GM23248 (cell line): ENCODE data around the gene ZNF785. TPM values are rescaled to one million over a fixed set of nuclear protein-coding genes. Genes with fewer than 3 reads are reported as not detected.

Experiments
- DNase-seq: peaks from one replicate; pipeline ENCODE4 v3.0.0-alpha.2; 2015
- H2AFZ ChIP-seq: fragments of 200-600 bp; sonication (generic); 2 replicates; pipeline ENCODE4 v1.6.1; 2016; ENCODE audit warnings: antibody characterized with exemption
- H3F3A ChIP-seq: fragments of 200-600 bp; sonication (generic); 2 replicates; pipeline ENCODE4 v1.6.1; 2016; ENCODE audit warnings: mild to moderate bottlenecking, antibody characterized with exemption, mixed run types; ENCODE audit not compliant: insufficient read depth
- H3K27ac ChIP-seq: fragments of 200-600 bp; sonication (generic); 2 replicates; pipeline ENCODE4 v1.5.1; 2016; ENCODE audit warnings: mild to moderate bottlenecking
- H3K27me3 ChIP-seq: fragments of 200-600 bp; sonication (generic); replicated peaks from 2 replicates; pipeline ENCODE4 v1.6.1; 2016; ENCODE audit warnings: mild to moderate bottlenecking; ENCODE audit not compliant: insufficient read depth
- H3K36me3 ChIP-seq: fragments of 200-600 bp; sonication (generic); 2 replicates; pipeline ENCODE4 v1.6.1; 2016; ENCODE audit warnings: low read depth, mild to moderate bottlenecking
- H3K4me1 ChIP-seq: fragments of 200-600 bp; sonication (generic); 2 replicates; pipeline ENCODE4 v1.6.1; 2016; ENCODE audit warnings: mild to moderate bottlenecking; ENCODE audit not compliant: insufficient read depth
- H3K4me2 ChIP-seq: fragments of 200-600 bp; sonication (generic); one replicate; pipeline ENCODE4 v1.6.1; 2016; ENCODE audit warnings: mild to moderate bottlenecking; ENCODE audit not compliant: unreplicated experiment
- H3K4me3 ChIP-seq: fragments of 200-600 bp; sonication (generic); 2 replicates; pipeline ENCODE4 v1.5.1; 2016; ENCODE audit warnings: mild to moderate bottlenecking
- H3K79me2 ChIP-seq: fragments of 200-600 bp; sonication (generic); 2 replicates; pipeline ENCODE4 v1.6.1; 2016; ENCODE audit warnings: mild to moderate bottlenecking; ENCODE audit not compliant: insufficient read depth
- H3K9ac ChIP-seq: fragments of 200-600 bp; sonication (generic); 2 replicates; pipeline ENCODE4 v1.6.1; 2016; ENCODE audit warnings: mild to moderate bottlenecking
- H3K9me2 ChIP-seq: fragments of 200-600 bp; sonication (generic); 2 replicates; pipeline ENCODE4 v1.6.1; 2016; ENCODE audit warnings: mixed run types, mild to moderate bottlenecking, moderate library complexity; ENCODE audit not compliant: insufficient read depth
- H3K9me3 ChIP-seq: fragments of 200-600 bp; sonication (generic); one replicate; pipeline ENCODE4 v1.6.1; 2017; ENCODE audit warnings: low read depth
- H4K20me1 ChIP-seq: fragments of 200-600 bp; sonication (generic); 2 replicates; pipeline ENCODE4 v1.6.0; 2016; ENCODE audit not compliant: insufficient read depth
- EZH2 ChIP-seq: fragments of 200-600 bp; sonication (generic); IDR thresholded peaks from 2 replicates; pipeline ENCODE4 v1.6.1; 2018; ENCODE audit warnings: antibody characterized with exemption, mild to moderate bottlenecking; ENCODE audit not compliant: insufficient read depth, poor library complexity, severe bottlenecking
- EZH2phosphoT487 ChIP-seq: fragments of 200-600 bp; sonication (generic); IDR thresholded peaks from 2 replicates; pipeline ENCODE4 v1.6.1; 2018; ENCODE audit warnings: antibody characterized with exemption, moderate library complexity, mild to moderate bottlenecking, low read depth; ENCODE audit not compliant: insufficient read depth
- WGBS, 2 experiments: methylation state at CpG; one replicate each; pipeline ENCODE4 v1.1.6; 2015 to 2017; ENCODE audit warnings: low lambda C conversion rate in 2 of 2, low coverage in 1 of 2; ENCODE audit errors: missing lambda C conversion rate in 2 of 2; 5-methylcytosine and 5-hydroxymethylcytosine counted together
- in situ Hi-C: fragments of 300-500 bp; cut with MboI; formaldehyde crosslinking; loops from 2 replicates; pipeline ENCODE4 v1.15.0; 2020
- polyA plus RNA-seq: library from polyadenylated mRNA; unstranded; fragments of >200 nt; fragmentation: Nextera tagmentation; extraction: Ambion mirVana; gene quantifications from 2 replicates; pipeline ENCODE4 v1.2.1, GENCODE V29; 2016
- total RNA-seq: library from RNA; depleted of rRNA; stranded (reverse); fragments of >200 nt; shearing (Covaris generic); gene quantifications from 2 replicates; pipeline ENCODE4 v1.2.3, GENCODE V29; 2014

ZNF785 gene
- total and polyA plus RNA-seq, 2 experiments from 2014 or later, result 6.9 to 9.0 TPM

- Histone ChIP-seq H3K4me2 (no peak overlapping the region), H3K36me3 (no peaks in the 10 kb centered on the region), H3K4me1 (no peaks in the 10 kb centered on the region), H4K20me1 (no peaks in the 10 kb centered on the region), H3K9ac (no peak overlapping the region), H3K79me2 (peaks cover 37% of the 10 kb centered on the region), H3K4me3 (no peak overlapping the region), H3K9me2 (no peaks in the 10 kb centered on the region), H3K27ac (no peak overlapping the region), H3K9me3 (no peaks in the 10 kb centered on the region), H3F3A (no peaks in the 10 kb centered on the region), H2AFZ (no peak overlapping the region), H3K27me3 (no peaks in the 10 kb centered on the region)
- in situ Hi-C loops, result no loop called here
- no peak for DNase-seq
- no peak for TF ChIP-seq EZH2
- no peak for TF ChIP-seq EZH2phosphoT487
- 78 to 81% methylated on average over 10 of the region's 10 CpGs for WGBS, 2 experiments
Observed at GRCh38 chr16:30556125-30556473, 29.4 kb downstream of the ZNF785 start.

- TF ChIP-seq EZH2phosphoT487 (no peak), EZH2 (no peak)
- Histone ChIP-seq H3K9me3 (no peaks in the 10 kb centered on the region), H3K4me3 (no peak overlapping the region), H3K27me3 (no peaks in the 10 kb centered on the region), H3K4me1 (no peaks in the 10 kb centered on the region), H4K20me1 (no peaks in the 10 kb centered on the region), H3F3A (no peaks in the 10 kb centered on the region), H3K9ac (no peak overlapping the region), H3K4me2 (no peak overlapping the region), H3K79me2 (peaks cover 37% of the 10 kb centered on the region), H3K9me2 (no peaks in the 10 kb centered on the region), H2AFZ (no peak overlapping the region), H3K27ac (no peak overlapping the region), H3K36me3 (no peaks in the 10 kb centered on the region)
- WGBS, 2 experiments, result 96 to 97% methylated on average over 54 to 69 of the region's 69 CpGs
- in situ Hi-C loops, result no loop called here
- no peak for DNase-seq
Observed at GRCh38 chr16:30555315-30556124, 30.0 kb downstream of the ZNF785 start.

- Histone ChIP-seq H3K79me2 (peaks cover 37% of the 10 kb centered on the region), H3K4me2 (no peak overlapping the region), H4K20me1 (no peaks in the 10 kb centered on the region), H3K9ac (no peak overlapping the region), H3K4me1 (no peaks in the 10 kb centered on the region), H3K9me2 (no peaks in the 10 kb centered on the region), H2AFZ (no peak overlapping the region), H3K4me3 (no peak overlapping the region), H3F3A (no peaks in the 10 kb centered on the region), H3K27ac (no peak overlapping the region), H3K9me3 (no peaks in the 10 kb centered on the region), H3K36me3 (no peaks in the 10 kb centered on the region), H3K27me3 (no peaks in the 10 kb centered on the region)
- in situ Hi-C loops, result no loop called here
- DNase-seq, result no peak
- 96 to 99% methylated on average over 18 of the region's 18 CpGs for WGBS, 2 experiments
- no peak for TF ChIP-seq EZH2
- TF ChIP-seq EZH2phosphoT487, result no peak
Observed at GRCh38 chr16:30554557-30555314, 30.8 kb downstream of the ZNF785 start.

GRCh38 chr16:30553393-30553899 lies 32.1 kb downstream of the ZNF785 start:
- WGBS, 2 experiments, result 95 to 100% methylated on average over 2 of the region's 2 CpGs
- in situ Hi-C loops, result no loop called here
- TF ChIP-seq EZH2 (no peak), EZH2phosphoT487 (no peak)

More at GRCh38 chr16:30553393-30553899, 32.1 kb downstream of the ZNF785 start:
- no peak overlapping the region for H3K27ac ChIP-seq
- H3K79me2 ChIP-seq, result peaks cover 37% of the 10 kb centered on the region
- H3K9me3 ChIP-seq, result no peaks in the 10 kb centered on the region
- no peak for DNase-seq
- H3K4me3 ChIP-seq, result no peak overlapping the region
- H3K4me2 ChIP-seq, result no peak overlapping the region
- H3K9me2 ChIP-seq, result no peaks in the 10 kb centered on the region
- H3K9ac ChIP-seq, result no peak overlapping the region
- H3K4me1 ChIP-seq, result no peaks in the 10 kb centered on the region
- H3K27me3 ChIP-seq, result no peaks in the 10 kb centered on the region
- H3K36me3 ChIP-seq, result no peaks in the 10 kb centered on the region
- H2AFZ ChIP-seq, result no peak overlapping the region
- no peaks in the 10 kb centered on the region for H4K20me1 ChIP-seq
- no peaks in the 10 kb centered on the region for H3F3A ChIP-seq
